Tibial artery (tissue), 4 donors: ENCODE results near the gene PLOD3.

Experiments used
- DNase-seq, 2 donors: peaks; one replicate each; pipeline ENCODE4 v3.0.0-alpha.2; 2019
- H3K27ac ChIP-seq, 2 donors: fragments of 200-600 bp; sonication (generic) in 1 of 2; 1 replicate in 1 of 2; 2 replicates in 1 of 2; pipeline ENCODE4 v1.5.1; 2018 to 2019; ENCODE audit warnings: mild to moderate bottlenecking in 1 of 2
- H3K27me3 ChIP-seq, 2 donors: fragments of 200-600 bp; sonication (generic) in 1 of 2; one replicate each; pipeline versions ENCODE4 v1.5.1 to v1.6.0; 2016 to 2019
- H3K36me3 ChIP-seq, 3 donors: fragments of 200-600 bp; sonication (generic) in 2 of 3; one replicate each; pipeline ENCODE4 v1.5.1; 2016 to 2019; ENCODE audit warnings: mild to moderate bottlenecking in 2 of 3
- H3K4me1 ChIP-seq, 4 donors: fragments of 200-600 bp; sonication (generic) in 2 of 4; 1 replicate in 3 of 4; 2 replicates in 1 of 4; pipeline ENCODE4 v1.5.1; 2016 to 2019
- H3K4me3 ChIP-seq, 2 donors: fragments of 200-600 bp; sonication (generic) in 1 of 2; 1 replicate in 1 of 2; 2 replicates in 1 of 2; pipeline ENCODE4 v1.5.1; 2018 to 2019; ENCODE audit warnings: mild to moderate bottlenecking in 2 of 2
- H3K9me3 ChIP-seq, 3 donors: fragments of 200-600 bp; sonication (generic) in 1 of 3; one replicate each; pipeline ENCODE4 v1.5.1; 2016 to 2019
- CTCF ChIP-seq, 2 experiments: fragments of 200-600 bp in 1 of 2; fragments of 450-650 bp in 1 of 2; IDR thresholded peaks; one replicate each; pipeline ENCODE4 v1.5.1; 2017 to 2019; ENCODE audit warnings: antibody characterized with exemption in 2 of 2, mild to moderate bottlenecking in 1 of 2, moderate library complexity in 1 of 2
- intact Hi-C: fragments of 100-400 bp; cut with DNase I; formaldehyde crosslinking; loops from one replicate; pipeline ENCODE4 v1.15.0; 2023; ENCODE audit warnings: low total_unique reads

Gene PLOD3

GRCh38 chr7:101169838-101170551, 47.4 kb downstream of the PLOD3 start:
- intact Hi-C loops = loop anchor here (2.0 to 10.0 kb wide), 2 partner anchors 25 to 275 kb away; partner anchors contain the start of gene ACHE
- no peak overlapping the region for H3K27ac ChIP-seq
- no peaks in the 10 kb centered on the region for H3K9me3 ChIP-seq
- no peak overlapping the region for H3K4me3 ChIP-seq
- DNase-seq = peak; percentile 65 to 79
- H3K4me1 ChIP-seq = peaks cover 4 to 58% (median 43%) of the 10 kb centered on the region in 4 donors
- H3K27me3 ChIP-seq = peaks cover 11 to 99% of the 10 kb centered on the region in 2 donors
- peak; percentile 77 to 84 for TF ChIP-seq CTCF (IDR thresholded peaks at IDR 0.05)
- H3K36me3 ChIP-seq = no peaks in the 10 kb centered on the region

GRCh38 chr7:101169110-101169837, 48.1 kb downstream of the PLOD3 start:
- DNase-seq = no peak
- no peaks in the 10 kb centered on the region for H3K36me3 ChIP-seq
- intact Hi-C loops = loop anchor here (2.0 to 10.0 kb wide), 2 partner anchors 24 to 274 kb away; partner anchors contain the start of gene ACHE
- no peak overlapping the region for H3K4me3 ChIP-seq
- peaks cover 11 to 99% of the 10 kb centered on the region in 2 donors for H3K27me3 ChIP-seq
- H3K9me3 ChIP-seq = no peaks in the 10 kb centered on the region
- TF ChIP-seq CTCF (IDR thresholded peaks at IDR 0.05) = no peak
- H3K4me1 ChIP-seq = peaks cover 4 to 61% (median 46%) of the 10 kb centered on the region in 4 donors
- no peak overlapping the region for H3K27ac ChIP-seq

GRCh38 chr7:101168412-101169049, 48.9 kb downstream of the PLOD3 start:
- Histone ChIP-seq H3K4me1 (peaks cover 4 to 61% (median 49%) of the 10 kb centered on the region in 4 donors), H3K9me3 (no peaks in the 10 kb centered on the region), H3K27ac (no peak overlapping the region), H3K27me3 (peaks cover 13 to 99% of the 10 kb centered on the region in 2 donors), H3K36me3 (no peaks in the 10 kb centered on the region), H3K4me3 (no peak overlapping the region)
- DNase-seq = no peak
- TF ChIP-seq CTCF (IDR thresholded peaks at IDR 0.05) = no peak
- intact Hi-C loops = loop anchor here (2.0 to 10.0 kb wide), 2 partner anchors 24 to 274 kb away; partner anchors contain the start of gene ACHE

- Histone ChIP-seq H3K27ac (no peak overlapping the region), H3K36me3 (no peaks in the 10 kb centered on the region), H3K9me3 (no peaks in the 10 kb centered on the region), H3K4me1 (peaks cover 0 to 61% (median 49%) of the 10 kb centered on the region in 4 donors), H3K27me3 (peaks cover 8 to 99% of the 10 kb centered on the region in 2 donors), H3K4me3 (no peak overlapping the region)
- DNase-seq = no peak
- intact Hi-C loops = loop anchor here (2.0 to 10.0 kb wide), 2 partner anchors 23 to 273 kb away; partner anchors contain the start of gene ACHE
- TF ChIP-seq CTCF (IDR thresholded peaks at IDR 0.05) = no peak
Measured at GRCh38 chr7:101167645-101168411, 49.6 kb downstream of the PLOD3 start.
